VCaP (cell line): ENCODE data around the gene SECISBP2.

ENCODE experiments used
- H3K27ac ChIP-seq: fragments of 450-650 bp; 2 replicates; pipeline ENCODE4 v1.5.1; 2017
- TF ChIP-seq, protein P1 (sequence below): fragments of 450-650 bp; conservative IDR thresholded peaks from 2 replicates; pipeline ENCODE4 v1.5.1; 2017; ENCODE audit warnings: mild to moderate bottlenecking, moderate library complexity

SECISBP2 gene

DNA sequence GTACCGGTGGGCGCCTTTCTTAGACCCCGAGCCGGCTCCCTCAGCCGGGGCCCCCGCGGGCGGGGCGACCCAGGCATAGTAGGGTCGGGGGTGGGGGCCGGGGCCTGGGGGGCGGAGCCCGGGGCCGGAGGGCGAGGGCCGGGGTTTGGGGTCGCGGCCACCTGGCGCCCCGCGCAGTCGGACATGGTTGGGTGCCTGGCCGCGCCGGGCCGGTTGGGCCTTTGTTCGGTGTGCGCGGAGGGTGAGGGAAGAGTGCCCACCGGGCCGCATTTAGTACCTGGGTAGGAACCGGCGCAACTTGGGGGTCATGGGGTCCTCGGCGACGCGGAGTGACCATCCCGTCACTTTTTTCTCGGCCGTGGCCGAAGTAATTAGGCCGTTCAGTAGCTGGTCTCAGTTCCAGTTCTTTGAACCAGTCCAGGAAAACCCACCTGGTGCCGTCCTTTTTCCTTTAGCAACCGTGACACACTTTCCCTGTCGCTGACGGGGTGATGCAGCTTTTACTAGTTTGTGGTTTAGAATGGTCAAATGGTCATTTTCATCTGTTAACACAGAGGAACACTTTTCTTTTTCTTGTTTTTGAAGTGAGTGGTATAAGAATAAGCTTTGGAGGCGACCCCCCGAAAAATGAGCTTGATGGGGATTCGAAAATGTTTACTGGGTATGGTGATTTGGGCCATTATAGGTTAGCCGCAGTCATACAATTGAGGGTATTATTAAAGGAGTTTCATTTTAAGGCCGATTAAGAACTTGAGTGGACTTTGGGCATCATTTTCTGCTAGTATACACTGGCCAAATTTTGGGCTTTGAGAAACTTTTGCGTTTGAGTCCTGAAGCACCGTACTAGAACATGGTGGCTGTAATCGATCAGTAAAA is 6.7 kb upstream of the SECISBP2 start:
- peak overlapping the region; percentile 97 for H3K27ac ChIP-seq
- TF ChIP-seq, protein P1, sequence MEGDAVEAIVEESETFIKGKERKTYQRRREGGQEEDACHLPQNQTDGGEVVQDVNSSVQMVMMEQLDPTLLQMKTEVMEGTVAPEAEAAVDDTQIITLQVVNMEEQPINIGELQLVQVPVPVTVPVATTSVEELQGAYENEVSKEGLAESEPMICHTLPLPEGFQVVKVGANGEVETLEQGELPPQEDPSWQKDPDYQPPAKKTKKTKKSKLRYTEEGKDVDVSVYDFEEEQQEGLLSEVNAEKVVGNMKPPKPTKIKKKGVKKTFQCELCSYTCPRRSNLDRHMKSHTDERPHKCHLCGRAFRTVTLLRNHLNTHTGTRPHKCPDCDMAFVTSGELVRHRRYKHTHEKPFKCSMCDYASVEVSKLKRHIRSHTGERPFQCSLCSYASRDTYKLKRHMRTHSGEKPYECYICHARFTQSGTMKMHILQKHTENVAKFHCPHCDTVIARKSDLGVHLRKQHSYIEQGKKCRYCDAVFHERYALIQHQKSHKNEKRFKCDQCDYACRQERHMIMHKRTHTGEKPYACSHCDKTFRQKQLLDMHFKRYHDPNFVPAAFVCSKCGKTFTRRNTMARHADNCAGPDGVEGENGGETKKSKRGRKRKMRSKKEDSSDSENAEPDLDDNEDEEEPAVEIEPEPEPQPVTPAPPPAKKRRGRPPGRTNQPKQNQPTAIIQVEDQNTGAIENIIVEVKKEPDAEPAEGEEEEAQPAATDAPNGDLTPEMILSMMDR: no peak

DNA sequence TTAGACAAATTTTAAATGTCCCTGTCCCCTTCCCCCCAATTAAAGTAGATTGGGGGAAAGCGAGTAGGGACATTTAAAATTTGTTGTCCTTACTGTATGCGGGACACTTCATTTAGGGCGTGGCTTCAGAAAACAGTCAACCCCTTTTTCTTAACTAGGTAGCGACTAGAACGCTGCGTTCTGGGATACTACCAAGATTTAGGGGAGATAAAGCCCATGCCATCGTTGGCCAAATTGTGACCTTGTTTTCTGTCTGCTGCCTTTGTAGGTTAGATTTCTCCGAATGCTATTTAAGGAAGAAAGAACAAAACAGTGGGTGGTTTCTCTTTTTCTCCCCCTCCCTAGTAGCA is 6.1 kb upstream of the SECISBP2 start:
- TF ChIP-seq, protein P1: no peak
- peak overlapping the region; percentile 97 for H3K27ac ChIP-seq

DNA sequence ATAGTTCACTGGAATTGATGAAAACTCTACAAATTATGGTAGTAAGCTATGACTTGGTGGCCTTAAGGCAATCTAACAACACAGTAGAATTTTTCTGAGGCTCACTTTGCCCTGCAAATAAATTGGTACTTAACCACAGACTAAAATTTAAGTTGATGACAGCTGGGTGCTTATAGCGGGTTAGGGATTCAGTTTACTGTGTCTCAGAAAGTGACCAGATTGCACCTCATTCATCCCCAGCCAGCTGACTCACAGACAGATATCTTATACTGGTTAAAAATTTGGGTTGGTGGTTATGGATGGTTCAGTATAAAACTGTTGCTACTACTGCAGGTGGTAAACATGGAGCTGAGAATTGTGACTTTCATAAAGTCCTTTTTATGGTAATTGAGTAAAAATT is 4.5 kb upstream of the SECISBP2 start:
- H3K27ac ChIP-seq: peak overlapping the region; percentile 97
- TF ChIP-seq, protein P1: no peak

DNA sequence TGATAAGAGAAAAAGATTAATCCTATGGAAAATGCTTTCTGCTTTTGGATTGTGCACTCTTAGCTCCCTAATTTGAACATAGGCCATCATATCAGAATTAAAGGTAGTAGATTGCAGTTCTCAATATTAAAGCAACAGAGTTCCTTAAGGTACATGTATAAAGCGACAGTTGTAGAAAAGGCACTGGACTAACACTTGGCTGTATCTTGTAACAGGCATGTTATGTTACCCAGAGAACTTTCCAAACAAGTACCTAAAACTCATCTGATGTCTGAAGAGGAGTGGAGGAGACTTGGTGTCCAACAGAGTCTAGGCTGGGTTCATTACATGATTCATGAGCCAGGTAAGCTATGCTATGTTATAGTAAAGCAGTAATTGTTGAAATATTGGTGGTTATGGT is 3.3 kb upstream of the SECISBP2 start:
- TF ChIP-seq, protein P1: no peak
- peak overlapping the region; percentile 97 for H3K27ac ChIP-seq

DNA sequence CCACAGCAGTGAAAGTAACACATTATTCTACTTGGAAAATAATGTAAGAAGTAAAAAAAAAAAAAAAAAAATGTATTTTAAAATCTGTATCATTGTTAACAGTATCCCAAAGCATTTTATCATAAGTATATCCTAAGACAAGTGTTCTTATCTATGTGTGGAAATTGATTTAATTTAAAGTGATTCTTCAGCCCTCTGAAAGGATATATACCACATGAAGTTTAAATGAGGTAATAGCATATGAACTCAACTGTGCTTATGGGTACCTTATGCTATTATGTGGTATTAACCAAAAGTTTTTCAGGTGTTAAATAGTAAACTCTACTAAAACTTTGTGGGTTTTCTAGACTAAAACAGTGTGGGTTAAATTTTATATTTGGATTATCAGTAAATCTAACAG is 2.8 kb upstream of the SECISBP2 start:
- TF ChIP-seq, protein P1: no peak
- no peak overlapping the region; the same call in 1 of the 2 replicates for H3K27ac ChIP-seq

DNA sequence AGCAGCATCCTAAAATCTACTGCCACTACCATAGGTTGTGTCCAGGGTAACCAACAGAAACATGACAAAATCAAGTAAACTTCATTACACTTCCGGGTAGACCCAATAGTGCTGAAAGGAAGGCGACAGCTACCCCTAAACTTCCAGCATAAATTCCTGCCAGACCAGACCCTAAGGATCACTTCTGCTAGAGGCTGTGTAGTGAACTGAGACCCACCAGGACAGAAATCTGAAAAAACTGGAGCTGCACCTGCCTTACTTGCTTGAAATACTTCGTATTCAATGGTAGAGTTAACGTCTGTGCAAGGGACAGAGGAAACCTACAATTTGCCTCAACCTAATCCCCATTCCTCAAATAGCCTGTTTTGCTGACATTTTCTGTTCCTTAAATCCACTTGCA is 1.0 kb upstream of the SECISBP2 start:
- TF ChIP-seq, protein P1: no peak
- peak overlapping the region; percentile 95 for H3K27ac ChIP-seq

DNA sequence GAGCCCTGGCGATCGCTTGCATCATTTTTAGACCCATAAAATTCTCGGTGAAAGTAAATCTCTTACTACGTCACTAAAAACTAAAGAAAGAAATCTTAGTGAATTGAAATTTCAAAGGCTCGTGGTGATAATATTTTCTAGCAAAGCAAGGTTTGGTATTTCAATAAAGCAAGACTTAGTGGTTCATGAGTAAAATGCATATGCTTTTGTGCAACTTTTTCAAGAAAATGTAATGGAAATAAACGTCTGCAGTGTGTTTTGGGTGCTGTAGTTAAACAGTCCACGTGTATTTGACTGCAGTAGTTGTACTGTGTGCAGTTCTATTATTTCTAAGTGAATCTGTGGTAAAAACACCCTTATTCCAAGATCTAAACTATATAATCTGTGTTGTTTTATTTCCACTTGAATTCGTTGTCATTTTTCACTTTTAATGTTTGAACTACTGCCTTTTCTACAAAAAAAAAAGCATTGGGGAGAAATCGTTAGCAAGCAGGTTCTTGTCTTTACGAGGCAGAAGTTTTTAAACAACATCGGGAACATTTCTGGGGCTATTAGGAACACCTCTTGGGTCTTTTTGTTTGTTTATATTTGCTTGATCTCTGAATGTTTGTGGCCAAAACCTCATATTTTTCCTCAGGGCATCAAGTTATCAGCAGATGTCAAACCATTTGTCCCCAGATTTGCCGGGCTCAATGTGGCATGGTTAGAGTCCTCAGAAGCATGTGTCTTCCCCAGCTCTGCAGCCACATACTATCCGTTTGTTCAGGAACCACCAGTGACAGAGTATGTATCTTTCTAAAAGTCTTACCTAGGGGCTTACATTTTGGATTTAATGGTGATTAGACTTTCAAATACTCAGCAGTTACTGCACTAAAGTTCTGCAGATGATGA is 960 bp downstream of the SECISBP2 start:
- H3K27ac ChIP-seq: peak overlapping the region; percentile 95
- TF ChIP-seq, protein P1: peak; percentile 49
